ENCODE results near the gene ZNF587. TPM values are rescaled to one million over a fixed set of nuclear protein-coding genes. Genes with fewer than 3 reads are reported as not detected.
"Not testable (repeated sequence)": the region's sequence is repeated elsewhere in the genome, so short reads cannot be mapped to it uniquely, and the experiment has no call there.

ZNF587 gene
- total RNA-seq (ENCODE audit: unreplicated experiment), result 65.0 TPM
- long read RNA-seq, full-length matches to known transcripts, result 3 of 8 reads
- long read RNA-seq, partial matches to known transcripts, result 0 of 8 reads
- long read RNA-seq, other reads (novel, unspliced or antisense), result 5 of 8 reads

GRCh38 chr19:57849666-57850473, at the start of gene ZNF587:
TSS of gene ZNF587 (plus strand) at chr19:57849859. CDS start at chr19:57850039, 180 bp downstream.
- Mint-ChIP-seq H3K27ac (ENCODE audit: unreplicated experiment) (peak within 1 kb of the TSS; percentile 99), H3K4me3 (ENCODE audit: unreplicated experiment) (peak within 1 kb of the TSS; percentile 98), H3K9me3 (ENCODE audit: unreplicated experiment) (peaks cover 16% of the 10 kb centered on the region), H3K4me1 (ENCODE audit: low read depth, unreplicated experiment) (peaks cover 13% of the 10 kb centered on the region)
- not testable (repeated sequence) for H3K36me3 Mint-ChIP-seq (ENCODE audit: unreplicated experiment); H3K27me3 Mint-ChIP-seq (ENCODE audit: unreplicated experiment)
- DNase-seq, result peak; percentile 62

DNA sequence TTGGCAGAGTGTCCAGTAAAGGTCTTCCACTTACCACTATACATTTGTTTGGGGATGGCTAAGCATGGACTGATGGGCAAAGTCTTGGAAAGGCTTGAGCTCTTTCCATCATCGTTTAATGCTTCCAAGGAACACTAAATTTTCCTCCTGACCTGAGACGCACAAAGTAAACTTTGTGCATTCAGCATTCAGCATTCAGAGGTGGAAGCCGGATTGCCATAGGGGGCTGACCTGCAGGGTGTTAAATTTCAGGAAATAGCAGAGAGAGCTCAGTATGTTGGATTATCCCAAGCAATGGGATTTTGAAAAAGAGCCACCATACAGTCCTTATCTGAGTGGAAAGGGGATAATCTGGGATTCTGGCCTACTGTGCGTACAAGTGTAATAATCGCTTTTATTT, 49.0 kb upstream of the ZNF587 start:
- Mint-ChIP-seq H3K4me3 (ENCODE audit: unreplicated experiment) (peak overlapping the region; percentile 4), H3K9me3 (ENCODE audit: unreplicated experiment) (peaks cover 4% of the 10 kb centered on the region), H3K36me3 (ENCODE audit: unreplicated experiment) (no peaks in the 10 kb centered on the region), H3K27me3 (ENCODE audit: unreplicated experiment) (peaks cover 3% of the 10 kb centered on the region), H3K4me1 (ENCODE audit: low read depth, unreplicated experiment) (peaks cover 18% of the 10 kb centered on the region), H3K27ac (ENCODE audit: unreplicated experiment) (peak overlapping the region; percentile 39)
- TF ChIP-seq, protein P1, sequence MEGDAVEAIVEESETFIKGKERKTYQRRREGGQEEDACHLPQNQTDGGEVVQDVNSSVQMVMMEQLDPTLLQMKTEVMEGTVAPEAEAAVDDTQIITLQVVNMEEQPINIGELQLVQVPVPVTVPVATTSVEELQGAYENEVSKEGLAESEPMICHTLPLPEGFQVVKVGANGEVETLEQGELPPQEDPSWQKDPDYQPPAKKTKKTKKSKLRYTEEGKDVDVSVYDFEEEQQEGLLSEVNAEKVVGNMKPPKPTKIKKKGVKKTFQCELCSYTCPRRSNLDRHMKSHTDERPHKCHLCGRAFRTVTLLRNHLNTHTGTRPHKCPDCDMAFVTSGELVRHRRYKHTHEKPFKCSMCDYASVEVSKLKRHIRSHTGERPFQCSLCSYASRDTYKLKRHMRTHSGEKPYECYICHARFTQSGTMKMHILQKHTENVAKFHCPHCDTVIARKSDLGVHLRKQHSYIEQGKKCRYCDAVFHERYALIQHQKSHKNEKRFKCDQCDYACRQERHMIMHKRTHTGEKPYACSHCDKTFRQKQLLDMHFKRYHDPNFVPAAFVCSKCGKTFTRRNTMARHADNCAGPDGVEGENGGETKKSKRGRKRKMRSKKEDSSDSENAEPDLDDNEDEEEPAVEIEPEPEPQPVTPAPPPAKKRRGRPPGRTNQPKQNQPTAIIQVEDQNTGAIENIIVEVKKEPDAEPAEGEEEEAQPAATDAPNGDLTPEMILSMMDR (IDR thresholded peaks at IDR 0.05; ENCODE audit: partially characterized antibody, unreplicated experiment), result no peak
- no peak for DNase-seq

GRCh38 chr19:57802269-57802668, 47.4 kb upstream of the ZNF587 start:
- H3K9me3 Mint-ChIP-seq (ENCODE audit: unreplicated experiment), result peaks cover 4% of the 10 kb centered on the region
- H3K27me3 Mint-ChIP-seq (ENCODE audit: unreplicated experiment), result peaks cover 3% of the 10 kb centered on the region
- peak overlapping the region; percentile 20 for H3K27ac Mint-ChIP-seq (ENCODE audit: unreplicated experiment)
- H3K4me3 Mint-ChIP-seq (ENCODE audit: unreplicated experiment), result peak overlapping the region; percentile 32
- no peaks in the 10 kb centered on the region for H3K36me3 Mint-ChIP-seq (ENCODE audit: unreplicated experiment)
- TF ChIP-seq, protein P1 (IDR thresholded peaks at IDR 0.05; ENCODE audit: partially characterized antibody, unreplicated experiment), result no peak
- DNase-seq, result no peak
- peaks cover 18% of the 10 kb centered on the region for H3K4me1 Mint-ChIP-seq (ENCODE audit: low read depth, unreplicated experiment)

GRCh38 chr19:57803265-57803593, 46.4 kb upstream of the ZNF587 start:
- Mint-ChIP-seq H3K4me1 (ENCODE audit: low read depth, unreplicated experiment) (peaks cover 18% of the 10 kb centered on the region), H3K4me3 (ENCODE audit: unreplicated experiment) (peak overlapping the region; percentile 99), H3K36me3 (ENCODE audit: unreplicated experiment) (no peaks in the 10 kb centered on the region), H3K27me3 (ENCODE audit: unreplicated experiment) (peaks cover 3% of the 10 kb centered on the region), H3K27ac (ENCODE audit: unreplicated experiment) (peak overlapping the region; percentile 99), H3K9me3 (ENCODE audit: unreplicated experiment) (peaks cover 4% of the 10 kb centered on the region)
- TF ChIP-seq, protein P1 (IDR thresholded peaks at IDR 0.05; ENCODE audit: partially characterized antibody, unreplicated experiment), result no peak
- no peak for DNase-seq

GRCh38 chr19:57803594-57804325, 45.9 kb upstream of the ZNF587 start:
- H3K4me1 Mint-ChIP-seq (ENCODE audit: low read depth, unreplicated experiment), result peaks cover 18% of the 10 kb centered on the region
- DNase-seq, result peak; percentile 41
- peak overlapping the region; percentile 99 for H3K4me3 Mint-ChIP-seq (ENCODE audit: unreplicated experiment)
- H3K9me3 Mint-ChIP-seq (ENCODE audit: unreplicated experiment), result peaks cover 4% of the 10 kb centered on the region
- peak overlapping the region; percentile 99 for H3K27ac Mint-ChIP-seq (ENCODE audit: unreplicated experiment)
- H3K36me3 Mint-ChIP-seq (ENCODE audit: unreplicated experiment), result no peaks in the 10 kb centered on the region
- peaks cover 3% of the 10 kb centered on the region for H3K27me3 Mint-ChIP-seq (ENCODE audit: unreplicated experiment)
- TF ChIP-seq, protein P1 (IDR thresholded peaks at IDR 0.05; ENCODE audit: partially characterized antibody, unreplicated experiment), result no peak
